ENCODE results near the gene ADAM8.

DNA sequence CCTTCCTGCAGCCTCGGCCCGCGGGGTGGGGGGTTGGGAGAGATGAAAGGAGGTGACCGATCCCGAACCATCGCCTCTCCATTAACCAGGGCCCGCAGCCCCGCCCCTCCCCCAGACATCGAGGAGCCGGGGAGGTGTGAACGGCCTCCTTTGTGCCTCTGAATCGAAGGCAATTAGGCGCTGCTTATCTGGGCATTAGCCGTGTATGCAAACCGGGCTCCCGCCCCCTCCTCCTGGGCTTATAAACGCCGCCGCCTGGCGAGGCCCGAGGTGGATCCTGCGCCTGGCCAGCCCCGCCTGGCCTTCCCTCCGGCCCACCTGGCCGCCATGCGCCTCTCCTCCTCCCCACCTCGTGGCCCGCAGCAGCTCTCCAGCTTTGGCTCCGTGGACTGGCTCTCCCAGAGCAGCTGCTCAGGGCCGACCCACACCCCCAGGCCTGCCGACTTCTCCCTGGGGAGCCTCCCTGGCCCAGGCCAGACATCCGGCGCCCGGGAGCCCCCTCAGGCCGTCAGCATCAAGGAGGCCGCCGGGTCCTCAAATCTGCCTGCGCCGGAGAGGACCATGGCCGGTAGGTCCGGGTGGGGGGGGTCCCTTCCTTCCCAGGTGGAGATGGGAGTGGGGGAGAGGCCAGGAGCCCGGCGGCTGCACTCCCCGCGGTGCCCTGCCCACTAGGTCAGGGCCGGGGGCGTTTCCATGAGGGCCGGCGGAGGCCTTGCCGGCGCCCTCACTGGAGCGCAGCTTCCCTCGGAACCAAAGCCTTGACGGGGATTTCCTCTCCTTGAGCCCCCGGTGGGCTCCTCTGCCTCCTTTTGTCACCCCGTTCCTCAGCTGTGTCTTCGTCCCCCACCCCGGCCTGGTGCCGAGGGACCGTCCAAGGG is 38.8 kb downstream of the ADAM8 start, which contains the start of gene VENTX:
- TF ChIP-seq GATA2 (IDR thresholded peaks at IDR 0.05; ENCODE audit: low read depth, low read length) = no peak
- no peak for TF ChIP-seq GATA3 (IDR thresholded peaks at IDR 0.05; ENCODE audit: low read depth, low read length)
